Right renal pelvis (tissue), 4 donors: ENCODE results near the gene CADPS. TPM values are rescaled to one million over a fixed set of nuclear protein-coding genes. Genes with fewer than 3 reads are reported as not detected.

ENCODE experiments used
- DNase-seq, 4 donors: peaks; one replicate each; pipeline ENCODE4 v3.0.0-alpha.2; 2013; ENCODE audit warnings: low read depth in 4 of 4, low spot score in 3 of 4, missing footprints in 1 of 4
- polyA plus RNA-seq, 4 donors: library from polyadenylated mRNA; unstranded; fragments of 120-200 nt; gene quantifications; one replicate each; pipeline ENCODE4 v1.2.1, GENCODE V29; 2013; ENCODE audit not compliant: insufficient read length in 4 of 4

Gene CADPS
- polyA plus RNA-seq, 4 donors = 1.6 to 2.6 (median 1.9) TPM

- DNase-seq = no peak
Observed at GRCh38 chr3:62655056-62655690, 220.0 kb downstream of the CADPS start.

GRCh38 chr3:62653796-62654195 lies 221.4 kb downstream of the CADPS start:
- no peak for DNase-seq

- DNase-seq = no peak
Observed at GRCh38 chr3:62647711-62648110, 227.5 kb downstream of the CADPS start.

GRCh38 chr3:62644493-62644892 lies 230.7 kb downstream of the CADPS start:
- no peak for DNase-seq

- no peak for DNase-seq
Observed at GRCh38 chr3:62638316-62638715, 236.9 kb downstream of the CADPS start.

- DNase-seq = no peak
Observed at GRCh38 chr3:62636235-62636826, 238.9 kb downstream of the CADPS start.

GRCh38 chr3:62632510-62633294 lies 242.5 kb downstream of the CADPS start:
- no peak for DNase-seq

GRCh38 chr3:62631488-62631887 lies 243.7 kb downstream of the CADPS start:
- DNase-seq = no peak

GRCh38 chr3:62630664-62631063 lies 244.6 kb downstream of the CADPS start:
- DNase-seq = no peak

- DNase-seq = no peak
Observed at GRCh38 chr3:62625268-62625667, 249.9 kb downstream of the CADPS start.

GRCh38 chr3:62624185-62624584 lies 251.0 kb downstream of the CADPS start:
- no peak for DNase-seq

- peak; percentile 36 to 47 (median 40) for DNase-seq
Observed at GRCh38 chr3:62622553-62623174, 252.6 kb downstream of the CADPS start.

GRCh38 chr3:62621925-62622324 lies 253.3 kb downstream of the CADPS start:
- DNase-seq = no peak

GRCh38 chr3:62621176-62621575 lies 254.0 kb downstream of the CADPS start:
- no peak for DNase-seq

GRCh38 chr3:62615258-62615849 lies 259.9 kb downstream of the CADPS start:
- DNase-seq = no peak

GRCh38 chr3:62614527-62614926 lies 260.7 kb downstream of the CADPS start:
- no peak for DNase-seq

- DNase-seq = no peak
Observed at GRCh38 chr3:62611541-62612240, 263.5 kb downstream of the CADPS start.

GRCh38 chr3:62607287-62608029 lies 267.8 kb downstream of the CADPS start:
- no peak for DNase-seq

GRCh38 chr3:62605413-62606068 lies 269.7 kb downstream of the CADPS start:
- DNase-seq = no peak
